ENCODE data around the gene CERS4.

Gene CERS4

GRCh38 chr19:8196271-8196927 is 12.8 kb upstream of the CERS4 start:
- TF ChIP-seq TAF1 (IDR thresholded peaks at IDR 0.05; ENCODE audit: low read depth) (no peak), TEAD4 (IDR thresholded peaks at IDR 0.05) (no peak), NFIC (IDR thresholded peaks at IDR 0.05) (no peak), RAD21 (IDR thresholded peaks at IDR 0.05; ENCODE audit: low read depth) (no peak)

- TF ChIP-seq MAX (IDR thresholded peaks at IDR 0.05), result peak; percentile 35; the same call in 1 of the 2 replicates
Observed at GRCh38 chr19:8203288-8204120, 5.7 kb upstream of the CERS4 start.

GRCh38 chr19:8204961-8205360 is 4.2 kb upstream of the CERS4 start:
- TF ChIP-seq MAX (IDR thresholded peaks at IDR 0.05) (peak; percentile 71), RAD21 (IDR thresholded peaks at IDR 0.05; ENCODE audit: low read depth) (peak; percentile 19; the same call in 1 of the 2 replicates), TCF12 (IDR thresholded peaks at IDR 0.05; ENCODE audit: low read depth) (peak; percentile 95), REST (IDR thresholded peaks at IDR 0.05; ENCODE audit: low read depth) (no peak), EP300 (IDR thresholded peaks at IDR 0.05; ENCODE audit: borderline replicate concordance) (peak; percentile 63), TAF1 (IDR thresholded peaks at IDR 0.05; ENCODE audit: low read depth) (no peak), NFIC (IDR thresholded peaks at IDR 0.05) (peak; percentile 92), TEAD4 (IDR thresholded peaks at IDR 0.05) (peak; percentile 59; the same call in 1 of the 2 replicates), USF1 (IDR thresholded peaks at IDR 0.05) (peak; percentile 43; the same call in 1 of the 2 replicates), FOXM1 (IDR thresholded peaks at IDR 0.05; ENCODE audit: borderline replicate concordance, low read depth) (no peak), CREB1 (IDR thresholded peaks at IDR 0.05; ENCODE audit: low read depth) (no peak), ZBTB7A (IDR thresholded peaks at IDR 0.05; ENCODE audit: low read depth) (peak; percentile 46; the same call in 1 of the 2 replicates)

GRCh38 chr19:8206147-8207087 is 2.8 kb upstream of the CERS4 start:
- 0 out of 2 replicates have a peak, but pooled peaks have one; percentile 26 for TF ChIP-seq REST (IDR thresholded peaks at IDR 0.05; ENCODE audit: low read depth)
- TF ChIP-seq TCF12 (IDR thresholded peaks at IDR 0.05; ENCODE audit: low read depth), result no peak

- no peak for TF ChIP-seq RAD21 (IDR thresholded peaks at IDR 0.05; ENCODE audit: low read depth)
- no peak for TF ChIP-seq USF1 (IDR thresholded peaks at IDR 0.05)
- TF ChIP-seq NFIC (IDR thresholded peaks at IDR 0.05), result no peak
- 0 out of 2 replicates have a peak, but pooled peaks have one; percentile 6 for TF ChIP-seq EP300 (IDR thresholded peaks at IDR 0.05; ENCODE audit: borderline replicate concordance)
- no peak for TF ChIP-seq ZBTB7A (IDR thresholded peaks at IDR 0.05; ENCODE audit: low read depth)
- TF ChIP-seq EGR1 (IDR thresholded peaks at IDR 0.05), result no peak
- no peak for TF ChIP-seq MAX (IDR thresholded peaks at IDR 0.05)
- no peak for TF ChIP-seq TEAD4 (IDR thresholded peaks at IDR 0.05)
- TF ChIP-seq CREB1 (IDR thresholded peaks at IDR 0.05; ENCODE audit: low read depth), result no peak
- TF ChIP-seq TCF12 (IDR thresholded peaks at IDR 0.05; ENCODE audit: low read depth), result 0 out of 2 replicates have a peak, but pooled peaks have one; percentile 28
- TF ChIP-seq YY1 (IDR thresholded peaks at IDR 0.05; ENCODE audit: low read depth), result no peak
- TF ChIP-seq CEBPB (IDR thresholded peaks at IDR 0.05), result peak; percentile 34; the same call in 1 of the 2 replicates
- TF ChIP-seq FOXM1 (IDR thresholded peaks at IDR 0.05; ENCODE audit: borderline replicate concordance, low read depth), result no peak
- no peak for TF ChIP-seq TAF1 (IDR thresholded peaks at IDR 0.05; ENCODE audit: low read depth)
- TF ChIP-seq REST (IDR thresholded peaks at IDR 0.05; ENCODE audit: low read depth), result no peak
Observed at GRCh38 chr19:8208119-8208921, 850 bp upstream of the CERS4 start.

Measured in Ishikawa (cell line).